LNCaP clone FGC (cell line): ENCODE results near the gene CCDC127.

Source experiments
- DNase-seq: peaks from one replicate; pipeline ENCODE4 v3.0.0-alpha.2; 2011; ENCODE audit warnings: low read depth
- H3K4me3 ChIP-seq: 2 replicates; pipeline ENCODE4 v1.5.1; 2011; ENCODE audit warnings: mild to moderate bottlenecking, low read depth, low read length, control low read depth
- TF ChIP-seq, protein P1 (sequence below): IDR thresholded peaks from 2 replicates; pipeline ENCODE4 v1.5.1; 2012; ENCODE audit warnings: mild to moderate bottlenecking; ENCODE audit not compliant: control insufficient read depth, insufficient read depth; ENCODE audit errors: extremely low read depth

The CCDC127 gene

DNA sequence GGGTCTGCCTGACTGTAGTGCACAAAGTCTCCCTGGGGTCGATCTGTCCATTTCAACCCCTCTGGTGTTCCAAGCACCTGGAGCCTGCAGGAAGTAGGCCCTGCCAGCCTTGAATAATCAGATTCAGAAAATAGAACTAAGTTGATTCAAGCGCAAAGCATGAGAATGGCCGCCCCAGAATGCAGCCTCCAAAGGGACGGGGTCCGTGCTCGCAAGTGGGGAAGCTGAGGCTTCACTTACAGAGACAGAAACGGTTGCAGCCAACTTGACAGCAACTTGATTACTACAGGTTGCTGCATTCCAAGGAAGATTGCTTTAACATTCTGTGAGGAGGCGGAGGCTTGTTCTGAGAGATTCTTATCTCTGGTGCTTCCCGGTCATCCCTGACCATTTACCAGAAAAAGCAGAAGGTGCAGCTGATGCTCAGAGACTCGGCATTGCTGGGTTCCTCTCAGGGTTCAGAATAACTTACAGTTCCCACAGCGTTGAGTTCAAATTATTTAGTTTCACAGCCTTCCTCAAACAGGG is 41.6 kb downstream of the CCDC127 start:
- DNase-seq: no peak
- TF ChIP-seq, protein P1, sequence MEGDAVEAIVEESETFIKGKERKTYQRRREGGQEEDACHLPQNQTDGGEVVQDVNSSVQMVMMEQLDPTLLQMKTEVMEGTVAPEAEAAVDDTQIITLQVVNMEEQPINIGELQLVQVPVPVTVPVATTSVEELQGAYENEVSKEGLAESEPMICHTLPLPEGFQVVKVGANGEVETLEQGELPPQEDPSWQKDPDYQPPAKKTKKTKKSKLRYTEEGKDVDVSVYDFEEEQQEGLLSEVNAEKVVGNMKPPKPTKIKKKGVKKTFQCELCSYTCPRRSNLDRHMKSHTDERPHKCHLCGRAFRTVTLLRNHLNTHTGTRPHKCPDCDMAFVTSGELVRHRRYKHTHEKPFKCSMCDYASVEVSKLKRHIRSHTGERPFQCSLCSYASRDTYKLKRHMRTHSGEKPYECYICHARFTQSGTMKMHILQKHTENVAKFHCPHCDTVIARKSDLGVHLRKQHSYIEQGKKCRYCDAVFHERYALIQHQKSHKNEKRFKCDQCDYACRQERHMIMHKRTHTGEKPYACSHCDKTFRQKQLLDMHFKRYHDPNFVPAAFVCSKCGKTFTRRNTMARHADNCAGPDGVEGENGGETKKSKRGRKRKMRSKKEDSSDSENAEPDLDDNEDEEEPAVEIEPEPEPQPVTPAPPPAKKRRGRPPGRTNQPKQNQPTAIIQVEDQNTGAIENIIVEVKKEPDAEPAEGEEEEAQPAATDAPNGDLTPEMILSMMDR: no peak
- no peak overlapping the region for H3K4me3 ChIP-seq

DNA sequence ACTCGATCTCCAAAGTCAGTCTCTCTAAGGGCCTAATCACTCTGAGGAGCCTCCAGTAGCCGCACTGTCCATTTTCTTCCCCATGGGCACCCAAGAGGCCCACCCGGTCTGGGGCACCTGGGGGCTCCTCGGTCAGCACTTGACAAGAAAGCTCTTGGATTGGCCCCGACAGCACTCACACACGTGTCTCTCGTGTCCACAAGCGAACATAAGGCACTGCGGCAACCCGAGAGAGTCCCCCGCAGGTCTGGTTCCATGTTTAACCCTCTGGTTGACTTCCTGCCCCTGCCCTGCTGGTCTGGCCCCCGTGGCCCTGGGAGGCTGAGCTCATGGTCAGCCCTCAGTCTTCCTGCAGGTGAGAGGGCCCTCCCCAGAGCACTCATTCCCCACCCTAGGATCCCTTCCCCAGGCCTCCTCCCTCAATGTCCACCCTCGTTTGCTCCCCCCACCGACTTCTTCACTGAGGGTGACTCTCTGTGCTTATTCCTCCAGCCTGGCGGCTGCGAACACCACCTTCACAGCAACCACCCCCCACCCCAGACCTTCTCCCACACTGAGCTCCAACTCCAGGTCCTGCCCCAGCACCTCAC is 43.0 kb downstream of the CCDC127 start:
- no peak for DNase-seq
- no peak overlapping the region for H3K4me3 ChIP-seq
- TF ChIP-seq, protein P1: no peak

- H3K4me3 ChIP-seq: no peak overlapping the region
- DNase-seq: no peak
- TF ChIP-seq, protein P1: no peak
These were observed 43.7 kb downstream of the CCDC127 start for GRCh38 chr5:174291-174600.

GRCh38 chr5:173392-174290 is 44.3 kb downstream of the CCDC127 start:
- DNase-seq: no peak
- TF ChIP-seq, protein P1: no peak
- H3K4me3 ChIP-seq: no peak overlapping the region

DNA sequence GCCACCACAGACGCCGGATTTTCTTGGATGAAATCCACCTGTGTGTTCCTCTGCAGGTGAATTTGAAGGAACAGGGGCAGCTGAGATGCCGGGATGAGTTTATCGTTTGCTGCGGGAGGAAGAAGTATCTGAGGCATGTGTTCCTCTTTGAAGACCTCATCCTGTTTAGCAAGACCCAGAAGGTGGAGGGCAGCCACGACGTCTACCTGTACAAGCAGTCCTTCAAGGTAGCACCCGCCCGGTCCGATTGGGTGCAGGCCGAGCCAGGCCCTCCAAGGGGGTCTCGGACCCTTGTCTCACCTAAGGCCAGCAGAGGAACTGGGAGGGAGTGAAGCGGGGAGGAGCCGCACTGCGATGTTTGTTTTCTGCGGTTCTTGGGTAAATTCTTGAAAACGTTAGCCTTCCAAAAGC is 45.1 kb downstream of the CCDC127 start:
- no peak for DNase-seq
- H3K4me3 ChIP-seq: no peak overlapping the region
- TF ChIP-seq, protein P1: no peak

- TF ChIP-seq, protein P1: no peak
- no peak for DNase-seq
- no peak overlapping the region for H3K4me3 ChIP-seq
These were observed 45.5 kb downstream of the CCDC127 start for GRCh38 chr5:172421-172820.
